HG02642 (cell line): Measurements from ENCODE around the gene STX1A.
"Not testable (repeated sequence)": the region's sequence is repeated elsewhere in the genome, so short reads cannot be mapped to it uniquely, and the experiment has no call there.

ENCODE experiments used
- ATAC-seq: cut with Tn5 transposase; IDR thresholded peaks from one replicate; pipeline ENCODE4 v1.9.1; 2021; ENCODE audit warnings: mild to moderate bottlenecking; ENCODE audit not compliant: unreplicated experiment, poor library complexity

Gene STX1A

GRCh38 chr7:73713319-73713718, 6.2 kb downstream of the STX1A start:
- not testable (repeated sequence) for ATAC-seq

- ATAC-seq: no peak
Measured at GRCh38 chr7:73712773-73713172, 6.7 kb downstream of the STX1A start.

- ATAC-seq: no peak
Measured at GRCh38 chr7:73708961-73709549, 10.4 kb downstream of the STX1A start.

- ATAC-seq: no peak
Measured at GRCh38 chr7:73707045-73707631, 12.3 kb downstream of the STX1A start.

GRCh38 chr7:73706126-73707044, 13.1 kb downstream of the STX1A start:
- ATAC-seq: no peak

- no peak for ATAC-seq
Measured at GRCh38 chr7:73705551-73705920, 13.9 kb downstream of the STX1A start.

- ATAC-seq: no peak
Measured at GRCh38 chr7:73704640-73705550, 14.6 kb downstream of the STX1A start.

- ATAC-seq: no peak
Measured at GRCh38 chr7:73703757-73704639, 15.5 kb downstream of the STX1A start.

GRCh38 chr7:73703225-73703624, 16.2 kb downstream of the STX1A start:
- ATAC-seq: no peak

GRCh38 chr7:73702665-73703064, 16.8 kb downstream of the STX1A start:
- no peak for ATAC-seq

- ATAC-seq: no peak
Measured at GRCh38 chr7:73702226-73702625, 17.2 kb downstream of the STX1A start.

GRCh38 chr7:73701357-73701995, 18.0 kb downstream of the STX1A start:
- ATAC-seq: no peak

GRCh38 chr7:73700581-73701134, 18.8 kb downstream of the STX1A start:
- no peak for ATAC-seq

- ATAC-seq: no peak
Measured at GRCh38 chr7:73700069-73700423, 19.4 kb downstream of the STX1A start.

- no peak for ATAC-seq
Measured at GRCh38 chr7:73699370-73700068, 19.9 kb downstream of the STX1A start.

GRCh38 chr7:73698410-73698809, 21.1 kb downstream of the STX1A start:
- no peak for ATAC-seq

GRCh38 chr7:73696372-73696771, 23.1 kb downstream of the STX1A start:
- ATAC-seq: no peak

GRCh38 chr7:73690646-73691045, 28.8 kb downstream of the STX1A start:
- ATAC-seq: no peak
